Fibroblast of mammary gland (primary cell): Measurements from ENCODE around the gene PF4V1.

ENCODE experiments used
- DNase-seq: peaks from one replicate; pipeline ENCODE4 v3.0.0-alpha.2; 2010; ENCODE audit warnings: low read depth
- H3K4me3 ChIP-seq: 2 replicates; pipeline ENCODE4 v1.5.1; 2011; ENCODE audit warnings: low read depth, mild to moderate bottlenecking, low read length, moderate library complexity; ENCODE audit not compliant: control insufficient read depth
- TF ChIP-seq, protein P1 (sequence below): conservative IDR thresholded peaks from 2 replicates; pipeline ENCODE4 v1.5.1; 2011; ENCODE audit warnings: low read depth, low read length, inconsistent platforms; ENCODE audit not compliant: control insufficient read depth, insufficient read depth

The PF4V1 gene, protein sequence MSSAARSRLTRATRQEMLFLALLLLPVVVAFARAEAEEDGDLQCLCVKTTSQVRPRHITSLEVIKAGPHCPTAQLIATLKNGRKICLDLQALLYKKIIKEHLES

DNA sequence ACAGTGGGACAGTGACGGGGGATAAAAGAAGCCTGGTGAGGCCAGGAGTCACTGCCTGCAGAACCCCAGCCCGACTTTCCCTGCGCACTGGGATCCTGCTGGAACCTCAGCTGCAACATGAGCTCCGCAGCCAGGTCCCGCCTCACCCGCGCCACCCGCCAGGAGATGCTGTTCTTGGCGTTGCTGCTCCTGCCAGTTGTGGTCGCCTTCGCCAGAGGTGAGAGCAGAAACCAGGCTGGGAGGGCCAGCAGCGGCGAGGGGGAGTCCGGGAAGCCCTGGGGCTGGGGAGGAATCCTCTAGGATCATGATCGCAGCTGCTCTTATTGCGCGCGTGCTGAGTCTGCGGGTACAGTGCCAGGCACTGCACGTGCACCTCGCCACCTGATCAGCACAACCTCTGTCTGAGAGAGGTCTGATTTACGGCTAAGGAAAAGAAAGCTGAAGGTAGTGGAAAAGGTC, at the start of gene PF4V1:
TSS of gene PF4V1 (plus strand) at position 51 of the 459 bp plus-strand sequence. CDS start at position 118, 67 bp downstream.
- peak within 1 kb of the TSS; percentile 18 for H3K4me3 ChIP-seq
- peak; percentile 43 for DNase-seq
- TF ChIP-seq, protein P1, sequence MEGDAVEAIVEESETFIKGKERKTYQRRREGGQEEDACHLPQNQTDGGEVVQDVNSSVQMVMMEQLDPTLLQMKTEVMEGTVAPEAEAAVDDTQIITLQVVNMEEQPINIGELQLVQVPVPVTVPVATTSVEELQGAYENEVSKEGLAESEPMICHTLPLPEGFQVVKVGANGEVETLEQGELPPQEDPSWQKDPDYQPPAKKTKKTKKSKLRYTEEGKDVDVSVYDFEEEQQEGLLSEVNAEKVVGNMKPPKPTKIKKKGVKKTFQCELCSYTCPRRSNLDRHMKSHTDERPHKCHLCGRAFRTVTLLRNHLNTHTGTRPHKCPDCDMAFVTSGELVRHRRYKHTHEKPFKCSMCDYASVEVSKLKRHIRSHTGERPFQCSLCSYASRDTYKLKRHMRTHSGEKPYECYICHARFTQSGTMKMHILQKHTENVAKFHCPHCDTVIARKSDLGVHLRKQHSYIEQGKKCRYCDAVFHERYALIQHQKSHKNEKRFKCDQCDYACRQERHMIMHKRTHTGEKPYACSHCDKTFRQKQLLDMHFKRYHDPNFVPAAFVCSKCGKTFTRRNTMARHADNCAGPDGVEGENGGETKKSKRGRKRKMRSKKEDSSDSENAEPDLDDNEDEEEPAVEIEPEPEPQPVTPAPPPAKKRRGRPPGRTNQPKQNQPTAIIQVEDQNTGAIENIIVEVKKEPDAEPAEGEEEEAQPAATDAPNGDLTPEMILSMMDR: peak; percentile 35

DNA sequence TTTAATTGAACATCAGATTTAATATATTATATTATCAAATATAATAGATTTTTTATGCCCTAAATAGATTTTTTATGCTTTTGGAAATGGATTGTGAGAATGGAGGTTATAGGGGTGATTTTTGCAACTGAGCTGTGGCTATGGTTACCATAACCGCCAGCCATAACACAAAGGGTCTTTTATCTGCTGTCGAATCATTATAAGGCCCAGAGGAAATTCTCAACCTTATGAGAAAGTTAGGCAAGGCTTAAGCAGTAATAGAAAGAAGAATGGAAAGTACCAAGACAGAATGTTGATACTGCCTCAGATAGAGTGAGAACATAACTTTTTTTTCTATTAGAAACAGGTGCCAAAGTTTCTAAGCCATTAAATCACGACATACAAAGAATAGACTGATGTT, 42.9 kb upstream of the PF4V1 start:
- DNase-seq: no peak
- TF ChIP-seq, protein P1: no peak
- no peak overlapping the region for H3K4me3 ChIP-seq

DNA sequence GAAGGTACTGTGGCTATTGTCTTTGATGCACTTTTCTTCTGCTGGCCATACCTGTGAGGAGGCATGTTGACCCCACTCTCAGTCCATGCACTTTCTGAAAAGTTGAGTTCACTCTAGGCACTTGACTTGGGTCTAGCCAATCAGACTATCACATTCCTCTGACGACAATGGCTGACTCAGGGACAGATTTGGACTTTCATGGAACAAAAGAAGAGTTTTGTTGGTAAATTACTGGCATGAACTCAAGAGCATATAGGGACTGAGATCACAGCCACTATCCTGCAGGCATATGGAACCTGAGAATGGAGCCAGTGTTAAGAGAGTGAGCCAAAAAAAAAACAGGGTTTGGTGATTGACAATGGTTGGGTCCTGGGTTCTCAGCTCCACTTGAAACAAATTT, 41.3 kb upstream of the PF4V1 start:
- H3K4me3 ChIP-seq: no peak overlapping the region
- DNase-seq: no peak
- TF ChIP-seq, protein P1: no peak

DNA sequence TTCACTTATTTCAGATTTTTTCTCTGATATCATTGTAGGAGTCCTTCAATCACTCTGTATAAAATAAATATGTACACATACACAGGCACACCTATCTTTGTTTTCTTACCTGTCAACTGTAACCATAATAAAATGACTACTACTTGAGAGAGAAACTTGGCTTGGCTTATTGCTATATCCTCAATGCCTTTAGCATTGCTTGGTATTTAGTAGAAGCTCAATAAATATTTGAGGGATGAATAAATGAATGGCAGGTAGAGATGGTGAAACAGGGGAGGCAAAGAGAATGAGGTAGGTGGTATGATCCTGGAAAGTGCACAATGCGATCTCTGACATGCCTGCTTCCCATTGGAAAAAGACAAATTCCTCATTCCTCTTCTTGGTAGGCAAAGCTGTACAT, 38.4 kb upstream of the PF4V1 start:
- TF ChIP-seq, protein P1: no peak
- H3K4me3 ChIP-seq: no peak overlapping the region
- DNase-seq: no peak

DNA sequence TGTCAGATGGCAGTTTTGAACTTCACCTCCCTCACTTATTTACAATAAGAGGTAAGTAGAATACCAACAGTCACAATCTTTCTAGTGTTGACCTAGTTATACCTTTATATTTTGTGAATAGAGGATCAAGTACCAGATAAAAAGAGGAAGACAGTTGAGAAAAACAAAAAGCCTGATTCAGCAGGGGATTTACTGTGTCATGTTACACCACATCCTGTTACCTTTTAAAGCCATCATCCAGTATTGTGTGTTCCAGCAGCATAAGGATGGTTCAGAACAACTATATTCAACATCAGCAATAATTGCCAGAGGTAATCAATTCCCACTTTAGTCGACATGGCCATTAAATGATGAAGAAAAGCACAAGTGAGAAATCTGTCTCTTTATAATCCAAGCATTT, 38.0 kb upstream of the PF4V1 start:
- no peak overlapping the region for H3K4me3 ChIP-seq
- TF ChIP-seq, protein P1: no peak
- DNase-seq: peak; percentile 43

DNA sequence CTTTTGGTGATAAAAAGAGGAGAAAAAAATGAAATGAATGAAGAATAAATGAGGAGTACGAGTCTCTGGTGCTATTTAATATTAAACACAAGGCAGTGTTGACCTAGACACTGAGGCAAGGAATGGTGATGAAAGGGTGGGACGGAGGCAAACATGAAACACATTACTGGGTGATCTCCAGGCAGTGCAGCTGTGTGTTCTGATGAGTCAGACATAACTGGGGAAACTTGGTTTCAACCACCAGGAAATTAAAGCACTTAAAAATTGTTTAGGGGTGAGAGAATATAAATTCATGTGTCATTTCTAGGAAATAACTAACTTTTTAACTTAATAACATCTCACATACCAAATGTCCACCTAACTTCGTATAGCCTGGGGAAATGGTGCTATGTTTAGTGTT, 36.3 kb upstream of the PF4V1 start:
- no peak overlapping the region for H3K4me3 ChIP-seq
- TF ChIP-seq, protein P1: no peak
- DNase-seq: peak; percentile 94

DNA sequence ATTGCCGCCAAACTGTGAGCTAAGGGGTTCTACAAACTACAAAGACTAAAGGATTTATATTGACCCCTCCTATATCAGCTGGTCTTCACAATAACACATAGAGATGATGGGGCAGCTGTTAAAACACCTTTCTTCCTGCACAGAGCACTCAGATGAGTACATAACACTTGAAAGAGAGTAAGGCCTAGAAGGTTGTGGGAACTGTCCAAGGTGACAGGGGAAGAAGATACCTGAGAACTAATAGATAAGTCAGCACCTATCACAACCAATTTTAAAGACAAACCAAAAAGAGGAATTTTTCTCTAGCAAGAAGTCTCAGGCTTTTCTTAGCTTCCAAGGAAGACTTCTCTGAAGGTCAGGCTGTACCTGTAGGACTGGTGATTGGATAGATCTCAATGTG, 35.8 kb upstream of the PF4V1 start:
- no peak overlapping the region for H3K4me3 ChIP-seq
- DNase-seq: no peak
- TF ChIP-seq, protein P1: no peak
